GM10847 (cell line): ENCODE data around the gene PPFIA2.

ENCODE experiments used
- POLR2A ChIP-seq: IDR thresholded peaks from 2 replicates; pipeline ENCODE4 v1.6.1; 2011; ENCODE audit not compliant: insufficient read length; ENCODE audit errors: extremely low read depth

Gene PPFIA2

DNA sequence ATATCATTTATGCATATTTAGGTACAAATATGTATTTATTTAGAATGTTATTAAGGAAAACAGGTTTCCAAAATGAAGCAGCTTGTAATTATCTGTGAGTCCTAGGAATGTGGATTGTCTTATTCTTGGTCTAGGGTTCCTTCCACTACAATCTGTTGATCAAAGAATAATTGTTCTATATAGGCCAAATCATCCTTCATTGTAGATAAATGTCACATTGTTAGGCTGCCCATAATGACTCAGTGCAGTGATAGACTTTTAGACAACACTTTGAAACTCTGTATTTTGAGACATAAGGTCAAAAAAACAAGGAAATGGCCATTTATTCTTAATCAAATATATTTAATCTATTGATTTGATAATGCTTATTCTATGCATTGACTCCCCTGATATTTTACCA is 398.2 kb downstream of the PPFIA2 start:
- no peak for TF ChIP-seq POLR2A

DNA sequence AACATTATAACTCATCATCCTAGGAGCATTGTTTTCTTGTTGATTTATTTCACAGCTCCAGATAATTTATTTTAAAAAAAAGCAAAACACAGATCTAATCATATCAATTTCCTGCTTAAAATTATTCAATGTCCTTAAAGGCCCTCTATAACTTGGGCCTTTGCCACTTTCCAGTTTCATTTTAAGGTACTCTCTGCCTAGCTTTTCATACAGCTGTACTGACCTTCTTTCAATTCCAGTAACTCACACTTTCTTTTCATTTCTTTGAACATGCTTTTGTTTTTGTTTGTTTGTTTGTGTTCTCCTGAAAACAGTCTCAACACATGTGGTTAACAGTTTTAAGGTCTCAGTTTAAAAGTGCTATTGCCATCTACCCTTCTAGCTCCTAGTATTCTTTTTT is 399.4 kb downstream of the PPFIA2 start:
- no peak for TF ChIP-seq POLR2A

DNA sequence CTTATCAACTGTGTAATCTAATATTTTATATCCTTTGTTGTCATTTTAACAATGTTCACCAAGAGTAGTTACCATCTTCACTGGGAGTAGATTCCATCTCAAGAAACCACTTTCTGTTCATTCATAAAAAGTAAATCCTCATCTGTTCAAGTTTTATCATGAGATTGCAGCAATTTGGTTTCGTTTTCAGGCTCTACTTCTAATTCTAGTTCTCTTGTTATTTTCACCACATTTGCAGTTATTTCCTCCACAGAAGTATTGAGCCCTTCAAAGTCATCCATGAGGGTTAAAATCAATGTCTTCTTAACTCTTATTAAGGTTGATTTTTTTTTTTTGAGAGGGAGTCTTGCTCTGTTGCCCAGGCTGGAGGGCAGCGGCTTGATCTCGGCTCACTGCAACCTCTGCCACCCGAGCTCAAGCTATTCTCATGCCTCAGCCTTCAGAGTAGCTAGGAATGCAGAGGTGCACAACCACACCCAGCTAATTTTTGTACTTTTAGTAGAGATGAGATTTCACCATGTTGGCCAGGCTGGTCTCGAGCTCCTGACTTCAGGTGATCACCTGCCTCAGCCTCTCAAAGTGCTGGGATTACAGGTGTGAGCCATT is 404.7 kb downstream of the PPFIA2 start:
- no peak for TF ChIP-seq POLR2A

DNA sequence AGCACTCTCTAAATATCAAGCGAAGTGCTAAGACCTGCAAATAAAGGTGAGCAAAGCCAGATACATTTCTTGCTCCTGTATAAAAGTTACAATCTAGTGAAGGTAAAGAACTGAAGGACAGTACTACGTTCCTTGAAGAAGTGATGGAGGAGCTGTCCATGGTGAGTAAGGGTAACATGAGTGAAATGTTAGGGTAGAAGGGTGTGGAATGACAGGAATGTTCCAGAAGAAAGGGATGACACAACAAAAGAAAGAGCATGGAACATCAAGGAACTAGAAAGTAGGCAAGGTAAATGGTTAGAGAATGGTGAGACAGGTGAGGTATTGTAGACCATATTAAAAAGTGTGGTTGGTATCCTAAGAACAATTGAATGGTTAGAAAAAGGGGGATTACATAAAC is 408.8 kb downstream of the PPFIA2 start:
- TF ChIP-seq POLR2A, result no peak

DNA sequence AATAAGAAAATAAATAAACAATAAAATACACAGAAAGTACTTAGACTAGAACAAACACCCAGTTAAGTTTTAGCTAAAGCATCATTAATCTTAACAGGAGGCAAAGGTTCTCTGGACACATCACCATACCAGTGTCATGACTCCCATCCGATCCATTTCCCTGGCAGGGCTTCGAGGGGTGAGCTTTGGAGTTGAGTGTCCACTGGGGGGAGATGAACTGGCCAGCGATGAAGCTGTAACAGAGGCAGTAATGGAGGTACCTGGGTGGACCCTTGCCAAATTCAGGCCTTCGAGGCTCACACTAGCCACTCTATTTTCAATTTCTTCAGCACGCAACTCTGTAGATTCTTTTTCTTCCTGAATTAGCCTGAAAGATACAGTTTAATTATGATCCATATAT is 411.7 kb downstream of the PPFIA2 start:
- no peak for TF ChIP-seq POLR2A

DNA sequence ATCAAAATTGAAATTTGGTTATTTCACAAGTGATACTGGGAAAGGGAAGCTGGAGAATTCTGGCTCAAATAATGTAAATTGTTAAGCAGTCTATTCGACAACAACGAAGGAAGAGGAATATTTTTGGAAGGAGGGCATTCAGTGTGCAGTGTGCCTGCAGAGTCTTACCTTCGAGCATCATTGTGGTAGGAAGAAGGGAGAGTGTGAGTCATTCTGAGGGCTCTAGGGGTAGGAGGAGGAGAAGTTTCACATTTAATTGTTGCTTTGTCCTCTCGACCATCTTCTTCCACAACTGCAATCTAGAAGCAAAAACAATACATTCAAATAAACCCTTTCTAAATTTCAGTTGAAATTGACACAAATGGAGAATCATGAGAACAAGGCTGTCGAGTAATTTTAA is 418.2 kb downstream of the PPFIA2 start:
- TF ChIP-seq POLR2A, result no peak

DNA sequence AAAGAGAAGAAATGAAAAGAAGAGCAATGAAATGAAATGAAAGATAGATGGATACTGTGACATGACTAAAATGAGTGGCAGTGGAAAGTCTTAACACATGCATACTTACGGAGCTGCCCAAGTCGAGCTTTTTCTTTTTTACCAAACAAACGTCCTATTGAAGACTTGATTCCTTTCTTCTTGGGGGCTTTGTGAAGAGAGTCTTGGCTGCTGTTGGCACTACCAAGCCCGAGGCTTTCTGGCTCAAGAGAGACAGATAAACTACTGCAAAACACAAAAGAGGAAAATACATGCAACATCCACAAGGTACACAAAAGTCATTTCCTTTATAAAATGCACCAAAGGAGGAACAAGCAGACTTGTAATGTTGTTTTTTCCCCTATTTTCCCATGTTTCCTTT is 420.1 kb downstream of the PPFIA2 start:
- TF ChIP-seq POLR2A, result no peak

DNA sequence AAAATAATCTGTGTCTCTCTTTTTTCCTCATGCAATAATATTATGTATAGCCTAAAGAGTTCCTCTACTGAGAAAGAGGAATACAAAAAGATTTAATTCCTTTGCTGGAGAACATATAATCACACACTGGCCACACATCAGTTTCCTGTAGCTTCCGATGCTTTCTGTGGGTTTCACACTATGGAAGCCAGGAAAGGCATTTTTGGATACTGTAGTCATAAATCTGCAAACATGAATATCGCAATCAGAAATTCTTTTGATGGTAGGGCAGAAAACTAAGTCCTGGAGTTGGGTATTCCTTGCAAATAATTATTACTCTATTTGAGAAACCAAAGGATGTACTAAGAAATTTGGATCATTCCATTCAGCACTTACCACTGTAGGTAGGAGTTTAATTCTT is 421.3 kb downstream of the PPFIA2 start:
- no peak for TF ChIP-seq POLR2A

DNA sequence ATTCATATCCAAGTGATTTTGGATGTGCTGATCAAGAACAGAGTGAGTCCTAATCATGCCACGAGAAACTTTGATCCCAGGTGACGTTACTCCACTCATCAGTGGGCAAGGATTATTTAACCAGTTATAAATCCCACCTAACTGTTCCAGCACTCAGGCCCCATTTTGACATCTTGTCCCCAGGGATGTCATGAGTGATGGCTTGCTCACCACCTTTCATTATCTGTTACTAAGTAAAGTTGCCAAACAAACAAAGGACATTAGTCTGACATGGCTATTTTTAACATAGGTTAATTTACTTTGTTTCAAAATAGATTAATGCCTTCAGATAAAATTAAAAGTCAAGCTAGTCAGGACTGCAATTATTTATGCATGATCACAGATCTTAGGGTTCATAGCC is 425.3 kb downstream of the PPFIA2 start:
- no peak for TF ChIP-seq POLR2A

DNA sequence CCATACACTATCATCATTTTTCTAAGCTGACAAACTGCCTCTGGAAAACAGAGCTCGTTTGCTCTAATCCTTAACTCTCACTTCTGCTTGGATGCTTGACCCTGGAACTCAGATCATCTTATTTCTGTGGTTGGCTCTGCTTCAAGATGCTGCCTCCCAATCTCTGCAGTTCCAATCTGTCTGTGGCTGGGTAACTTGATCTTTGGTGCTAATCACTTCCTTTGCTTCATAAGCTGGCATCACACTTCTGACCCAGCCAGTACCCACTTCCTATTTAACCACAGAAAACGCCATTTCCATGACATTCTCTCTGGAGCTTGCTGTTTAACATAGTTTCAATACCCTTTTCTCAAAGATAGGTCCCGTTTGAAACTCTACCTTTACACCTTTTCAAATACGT is 427.1 kb downstream of the PPFIA2 start:
- no peak for TF ChIP-seq POLR2A

DNA sequence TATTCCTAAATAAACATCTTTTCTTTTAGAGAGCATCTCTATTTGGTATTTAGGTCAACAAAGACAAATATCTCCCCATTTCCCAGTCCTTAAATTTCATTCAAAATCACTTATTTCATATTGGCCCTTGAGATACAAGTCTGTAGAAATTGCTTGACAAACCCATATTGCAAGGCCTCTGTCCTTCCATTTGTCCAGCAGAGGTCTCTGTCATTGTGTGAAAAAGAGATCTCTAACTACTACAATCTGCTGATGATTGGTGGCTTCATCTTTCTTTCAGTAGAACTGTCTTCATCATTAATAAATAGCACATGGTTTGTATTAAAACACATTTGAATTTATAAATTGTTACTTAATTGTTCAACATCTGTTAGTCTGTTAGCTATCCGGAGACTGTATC is 428.7 kb downstream of the PPFIA2 start:
- no peak for TF ChIP-seq POLR2A

DNA sequence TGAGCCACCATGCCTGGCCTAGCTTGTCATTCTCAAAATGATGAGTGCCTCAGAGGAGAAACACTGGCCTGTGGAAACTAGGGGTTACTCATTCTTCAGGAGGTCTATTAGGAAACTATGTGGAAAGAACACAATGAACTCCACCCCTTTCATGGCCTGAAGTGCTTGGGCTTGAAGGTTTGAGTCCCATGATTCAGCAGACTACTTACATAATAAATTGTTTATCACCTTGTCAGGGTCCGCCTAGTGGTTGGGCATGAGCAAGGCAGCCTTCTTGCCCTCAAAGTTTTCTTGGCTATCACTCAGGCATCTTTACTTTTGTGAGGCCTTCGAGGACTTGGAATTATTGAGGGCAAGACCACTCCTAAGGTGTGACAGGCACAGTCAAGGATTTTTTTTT is 430.1 kb downstream of the PPFIA2 start:
- no peak for TF ChIP-seq POLR2A

DNA sequence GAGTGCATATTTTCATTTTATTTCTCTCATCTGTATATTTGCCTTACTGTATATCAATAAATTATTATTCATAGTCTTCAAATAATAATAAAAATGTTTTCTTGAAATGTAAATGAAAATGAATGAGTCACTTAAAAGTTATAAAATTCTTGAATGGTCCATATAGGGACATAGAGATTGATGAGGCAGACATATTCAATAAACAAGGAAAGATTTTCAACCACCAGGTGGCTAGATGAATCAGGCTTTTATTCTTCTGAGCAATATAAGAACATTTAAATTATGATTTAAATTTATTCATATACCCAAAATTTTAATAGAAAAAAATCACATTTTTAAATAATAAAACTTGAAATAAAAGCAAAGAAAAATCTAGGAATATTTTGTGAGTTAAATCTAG is 431.7 kb downstream of the PPFIA2 start:
- TF ChIP-seq POLR2A, result no peak

DNA sequence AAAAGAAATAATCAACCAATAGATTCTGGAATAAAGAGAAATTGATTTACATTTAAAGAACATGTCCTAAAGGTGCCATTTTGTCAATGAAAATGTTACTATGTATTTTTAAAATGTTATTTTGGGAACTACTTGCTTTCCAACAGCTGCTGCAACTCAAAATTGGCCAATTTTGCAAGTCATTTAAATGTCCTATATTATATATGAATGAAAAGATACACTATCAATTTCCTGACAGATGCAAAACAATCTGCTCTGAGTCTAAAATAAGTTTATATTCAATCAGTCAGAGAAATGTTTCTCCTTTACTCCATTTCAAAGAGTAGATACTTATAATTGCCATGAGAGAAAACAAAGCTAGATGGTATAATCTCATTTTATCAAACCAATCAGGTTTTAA is 434.1 kb downstream of the PPFIA2 start:
- TF ChIP-seq POLR2A, result no peak

DNA sequence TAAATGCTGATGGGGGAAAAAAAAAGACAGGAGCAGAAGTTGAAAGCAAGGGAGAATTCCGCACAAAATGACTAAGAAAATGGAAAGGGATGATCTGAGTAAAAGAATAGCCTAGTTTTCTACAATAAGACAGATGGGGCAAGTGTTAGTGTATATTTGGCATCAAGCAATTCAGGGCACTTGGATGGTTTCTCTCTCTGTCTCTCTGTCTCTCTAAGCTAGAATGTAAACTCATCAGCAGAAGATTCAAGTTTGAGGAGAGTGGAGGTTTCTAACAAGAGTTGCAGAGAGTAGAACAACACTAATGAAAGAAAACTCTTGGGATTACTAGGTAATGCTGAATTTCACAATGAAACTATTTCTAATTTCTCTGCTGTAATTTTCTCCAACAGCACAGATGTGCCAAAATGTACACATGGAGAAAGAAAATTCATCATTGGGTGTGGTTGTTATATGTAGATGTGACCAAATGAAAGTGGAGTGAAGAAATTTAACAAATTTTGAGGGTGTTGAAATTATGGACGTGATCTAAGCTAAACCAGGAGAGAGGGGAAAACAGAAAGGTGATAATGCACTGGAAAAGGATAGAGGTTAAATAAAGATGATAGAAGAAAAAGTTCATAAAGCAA is 444.1 kb downstream of the PPFIA2 start:
- no peak for TF ChIP-seq POLR2A

DNA sequence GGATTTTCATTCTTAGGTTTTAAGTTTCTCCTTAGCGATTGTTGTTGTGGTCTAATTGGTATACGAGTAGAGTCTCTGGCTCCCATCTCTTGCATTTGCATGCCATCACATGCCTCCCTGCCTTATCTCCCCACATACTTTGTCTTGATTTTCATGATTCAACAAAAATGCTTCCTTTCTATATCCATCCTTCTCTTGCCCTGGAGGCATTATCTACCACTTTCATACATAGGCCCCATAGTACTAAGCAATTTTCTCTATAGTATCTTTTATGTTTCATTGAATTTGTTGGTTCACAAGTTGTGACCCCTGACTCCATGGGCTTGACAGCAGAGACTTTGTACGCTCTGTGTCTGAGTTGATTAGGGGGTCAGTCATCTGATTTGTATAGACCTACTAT is 455.2 kb downstream of the PPFIA2 start:
- no peak for TF ChIP-seq POLR2A

DNA sequence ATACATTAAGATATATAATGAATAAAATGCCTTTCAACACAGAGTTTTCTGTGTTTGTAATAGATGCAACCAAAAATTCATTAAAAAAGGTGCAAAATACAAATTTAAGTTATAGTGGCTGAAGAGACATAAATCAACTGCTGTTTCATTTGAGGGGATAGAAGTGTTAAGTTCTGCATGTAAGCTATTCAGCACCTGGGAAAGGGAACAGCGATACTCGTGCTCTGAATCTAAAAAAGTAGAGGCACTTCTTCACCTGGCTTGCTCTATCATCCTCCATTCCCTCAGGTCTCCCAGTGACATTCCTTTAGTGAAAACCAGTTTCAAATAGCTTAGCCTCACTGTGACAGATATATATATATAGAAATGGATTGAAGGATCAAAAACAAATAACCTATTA is 458.7 kb downstream of the PPFIA2 start:
- no peak for TF ChIP-seq POLR2A
